Astrocyte of the spinal cord (primary cell): Measurements from ENCODE around the gene SLC22A24.
"Not testable (repeated sequence)": the region's sequence is repeated elsewhere in the genome, so short reads cannot be mapped to it uniquely, and the experiment has no call there.

ENCODE experiments used
- DNase-seq: peaks from one replicate; pipeline ENCODE4 v3.0.0; 2011; ENCODE audit warnings: low read depth, low spot score
- H3K4me3 ChIP-seq: 2 replicates; pipeline ENCODE4 v1.5.1; 2011; ENCODE audit warnings: low read depth, mild to moderate bottlenecking, low read length, moderate library complexity
- CTCF ChIP-seq: IDR thresholded peaks from 2 replicates; pipeline ENCODE4 v1.5.1; 2012; ENCODE audit warnings: low read depth, mild to moderate bottlenecking, low read length, inconsistent platforms
- in situ Hi-C: cut with HindIII; loops from 2 replicates; pipeline ENCODE4 v1.10.0; 2017; ENCODE audit warnings: low sequenced_read_pairs

SLC22A24 gene

DNA sequence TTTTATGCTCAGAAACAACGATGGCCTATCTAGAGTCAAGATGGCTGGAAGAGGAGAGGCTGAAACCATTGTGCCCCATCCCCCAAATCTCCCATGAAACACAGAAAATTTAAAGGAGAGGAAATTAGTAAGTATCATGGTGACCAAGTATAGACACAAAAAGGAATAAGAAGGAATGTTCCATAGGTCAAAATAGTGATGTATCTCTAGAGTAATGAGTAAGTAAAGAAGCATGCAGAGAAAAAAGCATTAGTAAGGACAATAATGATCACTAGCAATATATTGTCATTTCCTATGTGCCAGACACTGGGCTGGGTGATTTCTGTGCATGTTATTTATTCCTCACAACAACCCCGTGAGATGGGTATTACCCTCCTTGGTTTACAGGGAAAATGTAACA lies 2.6 kb upstream of the SLC22A24 start:
- in situ Hi-C loops, result no loop called here
- no peak for DNase-seq
- no peak overlapping the region for H3K4me3 ChIP-seq
- no peak for TF ChIP-seq CTCF

GRCh38 chr11:63142459-63142858 lies 1.6 kb downstream of the SLC22A24 start:
- TF ChIP-seq CTCF, result no peak
- in situ Hi-C loops, result no loop called here
- no peak for DNase-seq
- H3K4me3 ChIP-seq, result no peak overlapping the region

DNA sequence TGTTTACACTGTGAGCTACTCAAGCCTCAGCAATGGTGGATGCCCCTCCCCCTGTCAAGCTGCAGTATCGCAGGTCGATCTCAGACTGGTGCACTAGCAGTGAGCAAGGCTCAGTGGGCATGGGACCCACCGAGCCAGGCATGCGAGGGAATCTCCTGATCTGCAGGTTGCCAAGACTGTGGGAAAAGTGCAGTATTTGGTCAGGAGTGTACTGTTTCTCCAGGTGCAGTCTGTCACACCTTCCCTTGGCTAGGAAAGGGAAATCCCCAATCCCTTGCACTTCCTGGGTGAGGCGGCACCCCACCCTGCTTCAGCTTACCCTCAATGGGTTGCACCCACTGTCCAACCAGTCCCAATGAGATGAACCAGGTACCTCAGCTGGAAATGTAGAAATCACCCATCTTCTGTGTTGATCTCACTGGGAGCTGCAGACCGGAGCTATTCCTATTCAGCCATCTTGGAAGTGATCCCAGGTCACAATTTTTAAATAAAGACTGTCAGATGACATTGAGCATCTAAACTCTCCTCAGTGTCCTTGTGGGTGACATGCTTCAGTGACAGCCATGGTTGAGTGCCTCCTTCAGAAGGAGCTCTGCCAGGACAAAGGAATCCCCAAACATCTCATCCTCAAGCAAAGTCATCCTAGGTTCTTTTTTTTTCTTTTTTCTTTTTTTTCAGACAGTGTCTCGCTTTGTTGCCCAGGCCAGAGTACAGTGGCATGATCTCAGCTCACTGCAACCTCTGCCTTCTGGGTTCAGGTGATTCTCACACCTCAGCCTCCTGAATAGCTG lies 10.8 kb downstream of the SLC22A24 start:
- TF ChIP-seq CTCF, result no peak
- no peak for DNase-seq
- H3K4me3 ChIP-seq, result no peak overlapping the region
- in situ Hi-C loops, result no loop called here

- no peak overlapping the region for H3K4me3 ChIP-seq
- in situ Hi-C loops, result no loop called here
These were observed 44.5 kb downstream of the SLC22A24 start for GRCh38 chr11:63099555-63099954.

GRCh38 chr11:63080682-63081081 lies 63.3 kb downstream of the SLC22A24 start:
- in situ Hi-C loops, result no loop called here
- no peak for DNase-seq
- no peak overlapping the region for H3K4me3 ChIP-seq
- TF ChIP-seq CTCF, result no peak

More at GRCh38 chr11:63099555-63099954, 44.5 kb downstream of the SLC22A24 start:
- no peak for DNase-seq
- no peak for TF ChIP-seq CTCF

- DNase-seq, in situ Hi-C loops, H3K4me3 ChIP-seq: not testable (repeated sequence)
These were observed 97.8 kb downstream of the SLC22A24 start for GRCh38 chr11:63046203-63046602.

DNA sequence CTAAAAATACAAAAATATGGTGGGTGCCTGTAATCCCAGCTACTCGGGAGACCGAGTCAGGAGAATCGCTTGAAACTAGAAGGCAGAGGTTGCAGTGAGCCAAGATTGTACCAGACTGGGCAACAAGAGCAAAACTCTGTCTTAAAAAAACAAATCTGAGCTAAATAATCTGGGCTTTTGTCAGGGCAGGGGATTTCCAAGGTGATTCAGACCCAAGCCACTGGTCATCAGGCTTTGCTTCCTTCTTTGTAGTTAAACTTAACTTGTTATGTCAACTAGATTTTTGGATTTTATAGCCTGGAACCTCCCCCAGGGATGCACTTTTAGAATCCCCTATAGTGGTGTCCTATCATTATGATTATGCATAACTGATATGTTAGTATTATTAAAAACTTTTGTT lies 101.4 kb downstream of the SLC22A24 start:
- no peak for TF ChIP-seq CTCF
- in situ Hi-C loops, result no loop called here
- H3K4me3 ChIP-seq, result no peak overlapping the region
- DNase-seq, result no peak
